SKM-1 treated with dmso at 0.1 percent for 144 hours (cell line): ENCODE measurements around the gene TRIM58.

Experiments used
- DNase-seq: peaks from one replicate; lab custom pipeline; 2025; ENCODE audit not compliant: unreplicated experiment; lab: John Stamatoyannopoulos, UW

The TRIM58 gene

GRCh38 chr1:247884797-247885413 is 27.9 kb downstream of the TRIM58 start:
- no peak for DNase-seq

GRCh38 chr1:247895163-247895637 is 38.2 kb downstream of the TRIM58 start, which contains the start of gene OR2W3:
TSS of gene OR2W3 (plus strand) at chr1:247895587. CDS start at chr1:247895587, 0 bp downstream.
- no peak for DNase-seq

GRCh38 chr1:247895976-247896375 is 39.0 kb downstream of the TRIM58 start:
- no peak for DNase-seq

- no peak for DNase-seq
These were observed 47.1 kb downstream of the TRIM58 start for GRCh38 chr1:247904122-247904521.

GRCh38 chr1:247905181-247905580 is 48.2 kb downstream of the TRIM58 start:
- no peak for DNase-seq

GRCh38 chr1:247905910-247906503 is 49.0 kb downstream of the TRIM58 start:
- no peak for DNase-seq

- no peak for DNase-seq
These were observed 49.6 kb downstream of the TRIM58 start for GRCh38 chr1:247906504-247907047.

GRCh38 chr1:247908766-247909165 is 51.8 kb downstream of the TRIM58 start:
- no peak for DNase-seq

- no peak for DNase-seq
These were observed 56.8 kb downstream of the TRIM58 start for GRCh38 chr1:247913786-247914185.

GRCh38 chr1:247914941-247915662 is 58.1 kb downstream of the TRIM58 start:
- no peak for DNase-seq

- DNase-seq = no peak
These were observed 63.0 kb downstream of the TRIM58 start, which contains the start of gene OR2T8 for GRCh38 chr1:247919952-247920351. TSS of gene OR2T8 (plus strand) at chr1:247920252. CDS start at chr1:247921018, 766 bp downstream.

GRCh38 chr1:247923941-247924340 is 67.0 kb downstream of the TRIM58 start:
- DNase-seq = no peak

- no peak for DNase-seq
These were observed 67.9 kb downstream of the TRIM58 start, which contains the start of gene OR2AJ1 for GRCh38 chr1:247924868-247925267. TSS of gene OR2AJ1 (plus strand) at chr1:247924889. CDS start at chr1:247933769, 8,880 bp downstream.
